Fibroblast of lung (primary cell): Measurements from ENCODE around the gene RNASE2. TPM values are rescaled to one million over a fixed set of nuclear protein-coding genes. Genes with fewer than 3 reads are reported as not detected.

Source experiments
- DNase-seq, 2 donors: peaks; one replicate each; pipeline versions ENCODE4 v3.0.0 to v3.0.0-alpha.2; 2010; ENCODE audit warnings: low read depth in 2 of 2
- H2AFZ ChIP-seq: 2 replicates; pipeline ENCODE4 v1.5.1; 2012; ENCODE audit warnings: low read length, control low read depth, inconsistent platforms
- H3K27ac ChIP-seq: 2 replicates; pipeline ENCODE4 v1.5.1; 2011; ENCODE audit warnings: low read length, control low read depth; ENCODE audit not compliant: insufficient read depth
- H3K27me3 ChIP-seq: 2 replicates; pipeline ENCODE4 v1.5.1; 2011; ENCODE audit warnings: mild to moderate bottlenecking, low read length; ENCODE audit not compliant: control insufficient read depth, insufficient read depth
- H3K36me3 ChIP-seq: 2 replicates; pipeline ENCODE4 v1.5.1; 2011; ENCODE audit warnings: low read length; ENCODE audit not compliant: control insufficient read depth, insufficient read depth
- H3K4me1 ChIP-seq: 2 replicates; pipeline ENCODE4 v1.5.1; 2011; ENCODE audit warnings: low read length; ENCODE audit not compliant: control insufficient read depth, insufficient read depth; ENCODE audit errors: extremely low read depth
- H3K4me2 ChIP-seq: 2 replicates; pipeline ENCODE4 v1.5.1; 2011; ENCODE audit warnings: low read length, control low read depth; ENCODE audit not compliant: insufficient read depth; ENCODE audit errors: extremely low read depth
- H3K4me3 ChIP-seq, 4 experiments: fragments of 200-600 bp in 1 of 4; sonication (generic) in 1 of 4; replicated peaks in 1 of 4; 2 replicates each; pipeline ENCODE4 v1.5.1; 2011 to 2016; ENCODE audit warnings: low read length in 4 of 4, low read depth in 3 of 4, mild to moderate bottlenecking in 3 of 4, control low read depth in 2 of 4, inconsistent platforms in 1 of 4, mixed read lengths in 1 of 4; ENCODE audit not compliant: insufficient read depth in 1 of 4; ENCODE audit errors: control extremely low read depth in 1 of 4
- H3K79me2 ChIP-seq: 2 replicates; pipeline ENCODE4 v1.5.1; 2012; ENCODE audit warnings: mild to moderate bottlenecking, low read length, inconsistent platforms; ENCODE audit not compliant: control insufficient read depth, insufficient read depth
- H3K9ac ChIP-seq: 2 replicates; pipeline ENCODE4 v1.5.1; 2011; ENCODE audit warnings: mild to moderate bottlenecking, low read length, control low read depth; ENCODE audit not compliant: insufficient read depth
- H3K9me3 ChIP-seq: 2 replicates; pipeline ENCODE4 v1.5.1; 2012; ENCODE audit warnings: low read depth, low read length; ENCODE audit not compliant: control insufficient read depth, insufficient read depth
- H4K20me1 ChIP-seq: 2 replicates; pipeline ENCODE4 v1.5.1; 2011; ENCODE audit warnings: low read length; ENCODE audit not compliant: control insufficient read depth, insufficient read depth; ENCODE audit errors: extremely low read depth
- CTCF ChIP-seq, 2 donors: IDR thresholded peaks in 1 of 2; conservative IDR thresholded peaks in 1 of 2; 1 replicate in 1 of 2; 2 replicates in 1 of 2; pipeline ENCODE4 v1.5.1; 2011 to 2012; ENCODE audit warnings: low read length in 2 of 2, control low read depth in 1 of 2, inconsistent platforms in 1 of 2, low read depth in 1 of 2, mild to moderate bottlenecking in 1 of 2
- EZH2 ChIP-seq: IDR thresholded peaks from 2 replicates; pipeline ENCODE4 v1.5.1; 2012; ENCODE audit warnings: low read length, control low read depth, mild to moderate bottlenecking; ENCODE audit errors: missing control alignments
- polyA plus RNA-seq, 2 donors: library from polyadenylated mRNA; depleted of rRNA in 1 of 2; stranded (reverse) in 1 of 2; unstranded in 1 of 2; fragments of >200 nt; gene quantifications; 2 replicates each; pipeline ENCODE4 v1.2.1, GENCODE V29; 2011 to 2012; ENCODE audit warnings: missing spikeins in 1 of 2
- total RNA-seq: library from RNA; depleted of rRNA; stranded (reverse); fragments of >200 nt; gene quantifications from 2 replicates; pipeline ENCODE4 v1.2.1, GENCODE V29; 2014

The RNASE2 gene
- total and polyA plus RNA-seq, 2 donors (not counting 1 experiment from before 2014, with no cell fraction given): not detected

DNA sequence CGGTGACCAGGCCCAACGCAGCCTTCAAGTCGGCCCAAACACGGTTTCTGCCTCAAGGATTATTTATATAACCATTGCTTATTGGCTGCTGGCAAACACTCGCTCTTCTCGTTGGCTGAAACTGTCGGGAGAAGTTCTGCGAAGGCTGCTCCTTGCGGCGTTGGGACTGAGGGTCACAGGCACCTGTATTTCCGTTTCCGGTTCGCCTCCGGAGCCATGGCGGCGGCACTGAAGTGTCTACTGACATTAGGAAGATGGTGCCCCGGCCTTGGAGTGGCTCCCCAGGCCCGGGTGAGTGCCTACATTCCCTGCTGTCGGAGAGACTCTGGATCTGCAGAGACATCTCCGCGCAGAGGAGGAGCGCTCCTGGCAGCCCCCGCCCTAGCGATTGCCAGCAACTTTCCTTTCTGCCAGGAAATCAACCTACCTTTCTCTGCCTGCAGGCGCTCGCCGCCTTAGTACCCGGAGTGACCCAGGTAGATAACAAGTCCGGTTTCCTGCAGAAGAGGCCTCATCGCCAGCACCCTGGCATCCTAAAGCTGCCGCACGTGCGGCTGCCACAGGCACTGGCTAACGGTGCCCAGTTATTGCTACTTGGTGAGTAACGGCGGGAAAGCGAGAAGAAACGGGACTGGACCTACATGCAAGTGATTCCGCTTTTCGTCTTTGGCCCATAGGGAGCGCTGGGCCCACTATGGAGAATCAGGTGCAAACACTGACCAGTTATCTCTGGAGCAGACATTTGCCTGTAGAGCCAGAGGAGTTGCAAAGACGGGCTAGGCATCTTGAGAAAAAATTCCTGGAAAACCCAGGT is 34.7 kb downstream of the RNASE2 start, which contains the start of gene METTL17:
TSS of gene METTL17 (plus strand) at position 194 of the 814 bp plus-strand sequence. CDS start at position 217, 23 bp downstream.
- Histone ChIP-seq H3K9me3 (no peaks in the 10 kb centered on the region), H3K79me2 (peaks cover 19% of the 10 kb centered on the region), H4K20me1 (no peaks in the 10 kb centered on the region), H3K4me1 (peaks cover 6% of the 10 kb centered on the region), H3K27ac (peak within 1 kb of the TSS; percentile 62), H3K4me3 (peak within 1 kb of the TSS; percentile 75 to 95 (median 94)), H3K27me3 (no peaks in the 10 kb centered on the region), H3K36me3 (peaks cover 7% of the 10 kb centered on the region), H2AFZ (peak within 1 kb of the TSS; percentile 85), H3K9ac (peak within 1 kb of the TSS; percentile 56), H3K4me2 (peak within 1 kb of the TSS; percentile 90)
- TF ChIP-seq EZH2 (no peak), CTCF (conservative IDR thresholded peaks at IDR 0.05 in 1 of 2, IDR thresholded peaks at IDR 0.05 in 1 of 2; ENCODE audit: low read depth in 1 of 2, low read length in 2 of 2) (peak; percentile 31 to 34)
- peak; percentile 98 for DNase-seq

DNA sequence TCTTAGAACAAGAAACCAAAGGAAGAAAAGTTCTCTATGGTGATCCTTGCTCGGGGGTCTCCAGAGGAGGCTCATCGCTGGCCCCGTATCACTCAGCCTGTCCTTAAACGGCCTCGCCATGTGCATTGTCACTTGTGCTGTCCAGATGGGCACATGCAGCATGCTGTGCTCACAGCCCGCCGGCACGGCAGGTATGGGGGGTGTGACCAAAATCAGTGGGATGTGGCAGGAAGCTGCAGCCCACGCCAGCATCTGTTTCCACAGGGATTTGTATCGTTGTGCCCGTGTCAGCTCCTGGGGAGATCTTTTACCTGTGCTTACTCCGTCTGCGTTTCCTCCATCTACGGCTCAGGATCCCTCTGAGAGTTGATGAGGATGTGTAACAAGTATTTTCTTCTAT is 41.2 kb downstream of the RNASE2 start:
- Histone ChIP-seq H3K79me2 (peaks cover 6% of the 10 kb centered on the region), H3K4me1 (no peaks in the 10 kb centered on the region), H3K4me2 (no peak overlapping the region), H4K20me1 (no peaks in the 10 kb centered on the region), H3K9ac (no peak overlapping the region), H3K9me3 (no peaks in the 10 kb centered on the region), H3K27ac (no peak overlapping the region), H3K36me3 (peaks cover 11% of the 10 kb centered on the region), H2AFZ (no peak overlapping the region), H3K4me3 (no peak overlapping the region), H3K27me3 (no peaks in the 10 kb centered on the region)
- no peak for DNase-seq
- TF ChIP-seq CTCF (conservative IDR thresholded peaks at IDR 0.05 in 1 of 2, IDR thresholded peaks at IDR 0.05 in 1 of 2; ENCODE audit: low read depth in 1 of 2, low read length in 2 of 2): no peak
- no peak for TF ChIP-seq EZH2

- no peak for DNase-seq
Observed at GRCh38 chr14:20997115-20997514, 41.8 kb downstream of the RNASE2 start.

More at GRCh38 chr14:20997115-20997514, 41.8 kb downstream of the RNASE2 start:
- no peaks in the 10 kb centered on the region for H3K9me3 ChIP-seq
- no peaks in the 10 kb centered on the region for H4K20me1 ChIP-seq
- H3K27ac ChIP-seq: no peak overlapping the region
- H3K4me1 ChIP-seq: no peaks in the 10 kb centered on the region
- H2AFZ ChIP-seq: no peak overlapping the region
- H3K4me3 ChIP-seq: no peak overlapping the region
- H3K27me3 ChIP-seq: no peaks in the 10 kb centered on the region
- peaks cover 11% of the 10 kb centered on the region for H3K36me3 ChIP-seq
- no peak overlapping the region for H3K9ac ChIP-seq
- TF ChIP-seq CTCF (conservative IDR thresholded peaks at IDR 0.05 in 1 of 2, IDR thresholded peaks at IDR 0.05 in 1 of 2; ENCODE audit: low read depth in 1 of 2, low read length in 2 of 2) (no peak), EZH2 (no peak)
- H3K4me2 ChIP-seq: no peak overlapping the region
- H3K79me2 ChIP-seq: peaks cover 2% of the 10 kb centered on the region
